GM11168 (cell line): ENCODE measurements around the gene TMEM132C.

Experiments used
- in situ Hi-C: fragments of 300-500 bp; cut with MboI; formaldehyde crosslinking; loops from one replicate; pipeline ENCODE4 v1.12.0; 2022; ENCODE audit warnings: low sequenced_read_pairs; ENCODE audit not compliant: unreplicated experiment

The TMEM132C gene

DNA sequence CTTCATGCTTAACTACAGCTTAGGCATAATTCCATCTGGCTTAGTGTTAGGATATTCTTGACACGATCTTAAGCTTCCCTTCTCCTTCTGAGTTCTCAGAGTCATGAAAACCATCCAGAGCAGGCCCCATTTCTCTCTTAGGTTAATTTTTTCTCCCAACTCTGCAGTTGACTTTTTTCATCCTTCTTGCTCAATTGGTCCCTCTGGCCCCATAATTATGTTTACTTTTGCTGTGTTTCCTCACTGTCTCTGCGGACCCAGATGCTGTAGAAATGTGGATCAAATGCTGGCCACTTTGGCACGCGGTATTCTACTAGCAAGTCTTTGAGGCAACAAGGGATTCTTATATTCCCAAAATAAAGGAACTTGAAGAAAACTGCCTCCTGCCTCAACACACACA lies 9.5 kb downstream of the TMEM132C start:
- in situ Hi-C loops: no loop called here

- in situ Hi-C loops: no loop called here
Measured at GRCh38 chr12:128286970-128287369, 20.0 kb downstream of the TMEM132C start.

DNA sequence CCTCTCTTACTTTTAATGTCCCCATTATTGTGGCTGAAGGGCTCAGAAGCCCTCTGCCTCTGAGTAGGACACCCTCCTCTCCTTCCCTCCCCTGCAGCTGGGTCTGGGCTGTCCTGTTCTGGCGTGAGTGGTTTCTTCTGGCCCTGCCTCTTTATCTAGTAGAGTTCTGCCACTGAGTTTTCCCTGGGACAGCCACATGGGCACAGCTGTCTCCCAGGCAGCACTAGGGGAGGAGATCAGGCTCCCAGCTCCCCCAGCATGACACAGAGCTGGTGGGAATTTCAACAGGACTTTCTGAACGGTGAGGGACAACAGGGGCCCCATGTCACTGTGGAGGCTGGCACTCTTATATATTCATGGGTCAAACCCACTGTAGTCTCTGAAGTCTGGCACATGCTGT lies 21.4 kb downstream of the TMEM132C start:
- in situ Hi-C loops: no loop called here

DNA sequence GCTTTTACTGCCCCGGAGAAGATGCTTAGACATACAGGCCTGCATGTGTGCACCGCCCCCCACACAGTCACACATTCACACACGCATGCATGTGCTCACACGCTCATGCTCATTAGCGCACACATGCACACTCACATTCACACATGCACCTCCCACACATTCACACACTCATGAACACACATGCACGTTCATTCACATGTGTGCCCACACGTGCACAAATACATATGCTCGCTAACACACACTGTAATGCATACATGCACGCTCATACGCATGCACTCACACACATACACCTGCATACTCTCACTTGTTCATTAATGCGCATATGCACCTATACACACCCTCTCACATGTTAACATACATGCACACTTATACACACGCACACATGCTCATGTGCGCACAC lies 21.9 kb downstream of the TMEM132C start:
- in situ Hi-C loops: no loop called here

DNA sequence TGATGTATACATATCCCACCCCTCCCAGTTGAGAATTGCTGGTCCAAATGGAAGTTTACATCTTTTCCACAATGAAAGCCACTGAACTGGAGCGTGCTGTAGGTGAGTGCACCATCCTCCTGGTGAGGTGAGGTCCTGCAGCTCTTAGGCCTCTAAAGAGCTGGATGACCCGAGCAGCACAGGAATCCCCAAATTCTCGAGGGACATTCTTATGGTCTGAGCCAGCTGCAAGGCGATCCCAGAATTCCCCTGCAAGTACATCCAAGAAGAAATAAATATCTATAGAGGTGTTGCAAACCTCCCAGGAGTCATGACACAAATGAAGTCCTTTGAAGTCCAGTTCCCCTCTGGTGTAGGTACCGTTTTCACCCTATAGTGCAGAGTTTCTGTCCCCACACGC lies 24.0 kb downstream of the TMEM132C start:
- in situ Hi-C loops: no loop called here

- in situ Hi-C loops: no loop called here
Measured at GRCh38 chr12:128298091-128298748, 31.2 kb downstream of the TMEM132C start.

DNA sequence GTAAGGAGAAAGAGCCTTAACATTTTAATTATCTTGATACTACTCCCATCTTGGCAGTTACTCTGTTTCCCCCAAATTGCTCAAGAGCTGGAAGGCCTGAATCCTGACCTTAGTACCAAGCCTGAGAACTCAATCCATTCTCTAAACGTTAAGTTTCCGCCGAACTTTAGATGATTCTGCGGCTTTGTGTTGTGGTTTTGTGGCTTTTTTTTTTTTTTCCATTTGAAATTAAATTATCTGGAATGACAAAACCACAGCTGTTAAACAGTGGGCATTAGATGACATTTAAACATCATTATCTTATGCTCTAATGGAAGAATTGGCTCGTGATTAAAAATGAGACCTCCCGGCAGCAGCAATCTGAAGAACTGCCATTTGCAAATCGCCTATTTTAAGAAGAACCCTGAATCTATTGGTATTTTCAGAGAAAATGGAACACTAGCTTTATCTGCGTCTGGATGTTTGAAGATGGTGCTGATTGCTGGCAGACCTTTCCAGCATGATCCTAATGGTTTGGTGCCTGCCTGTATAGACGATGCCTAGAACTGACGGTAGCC lies 38.4 kb downstream of the TMEM132C start:
- in situ Hi-C loops: no loop called here

- in situ Hi-C loops: no loop called here
Measured at GRCh38 chr12:128307791-128308190, 40.8 kb downstream of the TMEM132C start.

DNA sequence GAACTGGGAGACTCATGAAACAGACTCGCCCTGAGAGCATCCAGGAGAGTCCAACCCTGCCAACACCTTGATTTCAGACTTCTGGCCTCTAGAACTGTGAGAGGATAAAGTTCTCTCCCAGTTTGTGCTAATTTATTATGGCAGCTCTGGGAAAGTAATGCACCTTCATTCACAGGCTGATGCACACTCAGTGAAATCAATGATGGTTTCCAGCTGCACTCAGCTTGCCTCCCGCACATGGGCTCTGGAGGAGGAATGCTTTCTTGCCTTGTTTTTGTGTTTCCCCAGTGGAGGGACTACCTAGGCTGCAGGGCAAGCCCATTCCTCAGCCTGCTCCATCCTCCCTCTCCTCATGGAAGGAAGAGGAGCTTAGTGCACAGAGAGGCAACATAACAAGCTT lies 45.7 kb downstream of the TMEM132C start:
- in situ Hi-C loops: no loop called here

- in situ Hi-C loops: no loop called here
Measured at GRCh38 chr12:128313931-128314330, 47.0 kb downstream of the TMEM132C start.

DNA sequence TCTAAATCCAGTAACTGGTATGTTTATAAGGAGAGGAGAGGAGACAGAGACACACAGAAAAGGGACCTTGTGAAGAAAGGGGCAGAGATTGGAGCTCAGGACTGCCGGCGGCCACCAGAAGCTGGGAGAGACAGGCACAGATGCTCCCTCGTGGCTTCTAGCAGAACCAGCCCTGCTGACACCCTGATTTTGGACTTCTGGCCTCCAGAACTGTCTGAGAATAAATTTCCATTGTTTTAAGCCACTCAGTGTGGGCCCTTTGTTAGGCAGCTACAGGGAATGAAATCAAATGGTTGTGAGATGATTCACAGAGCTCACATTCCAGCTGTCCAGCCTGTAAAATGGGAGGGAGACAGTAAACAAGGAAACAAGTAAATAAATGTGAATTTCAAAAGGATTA lies 47.6 kb downstream of the TMEM132C start:
- in situ Hi-C loops: no loop called here

GRCh38 chr12:128316078-128316477 lies 49.1 kb downstream of the TMEM132C start:
- in situ Hi-C loops: no loop called here

- in situ Hi-C loops: no loop called here
Measured at GRCh38 chr12:128316973-128317526, 50.1 kb downstream of the TMEM132C start.

- in situ Hi-C loops: no loop called here
Measured at GRCh38 chr12:128318341-128318740, 51.4 kb downstream of the TMEM132C start.

DNA sequence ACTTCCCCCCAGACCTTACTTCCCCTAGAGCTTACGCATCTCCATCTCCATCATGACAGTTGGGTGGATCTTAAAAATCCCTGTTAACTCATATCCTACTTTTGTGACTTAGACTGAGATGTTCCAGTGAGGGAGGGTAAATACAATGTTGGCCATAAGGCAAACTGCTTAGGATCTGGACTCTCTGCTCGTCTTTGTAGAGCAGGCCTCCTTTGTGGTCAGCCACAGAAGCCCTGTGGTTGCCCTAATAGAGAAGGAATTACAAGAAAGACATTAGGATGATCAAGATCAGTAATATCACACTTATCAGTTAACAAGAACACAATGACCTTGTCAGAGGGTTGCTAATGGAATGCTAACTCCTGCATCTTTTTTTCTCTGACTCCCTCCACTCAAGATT lies 52.0 kb downstream of the TMEM132C start:
- in situ Hi-C loops: no loop called here

DNA sequence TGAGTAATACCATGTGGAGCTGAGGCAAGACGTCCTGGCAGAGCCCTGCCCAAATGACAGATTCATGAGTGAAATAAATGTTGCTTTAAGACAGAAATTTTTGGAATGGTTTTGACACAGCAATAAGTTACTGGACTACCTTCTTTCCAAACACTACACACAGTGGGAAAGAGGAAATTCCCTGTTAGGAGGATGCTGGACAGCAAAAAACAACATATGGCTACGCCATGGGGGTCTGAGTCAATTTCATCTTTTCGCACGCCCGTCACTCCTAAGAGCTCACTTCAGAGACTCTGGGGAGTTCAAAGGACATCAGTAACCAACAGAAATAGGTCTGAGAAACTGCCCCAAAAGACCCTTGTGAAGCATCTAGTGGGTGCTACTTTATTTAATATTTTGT lies 55.4 kb downstream of the TMEM132C start:
- in situ Hi-C loops: no loop called here

DNA sequence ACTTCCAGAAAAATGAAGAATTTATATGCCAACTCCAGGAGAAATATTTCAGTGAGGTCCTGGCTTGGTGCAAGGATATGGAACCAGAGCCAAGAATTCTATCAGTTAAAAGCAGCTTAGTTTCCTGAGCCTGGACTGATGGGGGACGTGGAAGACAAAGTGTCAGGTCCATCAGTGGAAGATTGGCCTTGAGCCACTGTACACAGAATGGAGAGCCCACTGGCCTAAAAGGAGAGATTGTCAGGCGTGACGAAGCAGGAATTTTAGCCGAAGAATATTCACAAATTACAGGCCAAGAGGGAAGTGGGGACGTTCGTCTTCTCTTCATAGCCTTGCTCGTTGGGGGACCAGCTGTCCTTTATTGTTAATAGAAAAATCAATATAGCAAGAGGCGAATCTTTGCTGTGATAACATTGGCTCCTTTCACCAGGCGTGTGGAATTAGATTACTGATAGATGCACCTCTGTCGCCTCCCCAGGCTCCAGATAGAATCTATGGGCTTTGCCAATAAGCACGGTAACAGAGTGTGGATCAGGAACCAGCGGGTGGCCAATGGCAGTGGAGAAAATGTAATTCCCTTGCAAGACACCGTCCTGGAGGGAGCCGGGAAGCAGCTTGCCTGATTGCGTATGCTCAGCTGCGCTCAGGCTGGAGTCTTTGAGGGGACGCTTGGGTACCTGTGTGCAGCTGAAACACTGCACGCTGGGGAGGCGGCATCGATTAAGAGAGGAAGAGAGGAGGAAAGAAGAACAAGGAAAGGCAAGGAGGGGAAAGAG lies 56.4 kb downstream of the TMEM132C start:
- in situ Hi-C loops: no loop called here

- in situ Hi-C loops: no loop called here
Measured at GRCh38 chr12:128325646-128326045, 58.7 kb downstream of the TMEM132C start.

DNA sequence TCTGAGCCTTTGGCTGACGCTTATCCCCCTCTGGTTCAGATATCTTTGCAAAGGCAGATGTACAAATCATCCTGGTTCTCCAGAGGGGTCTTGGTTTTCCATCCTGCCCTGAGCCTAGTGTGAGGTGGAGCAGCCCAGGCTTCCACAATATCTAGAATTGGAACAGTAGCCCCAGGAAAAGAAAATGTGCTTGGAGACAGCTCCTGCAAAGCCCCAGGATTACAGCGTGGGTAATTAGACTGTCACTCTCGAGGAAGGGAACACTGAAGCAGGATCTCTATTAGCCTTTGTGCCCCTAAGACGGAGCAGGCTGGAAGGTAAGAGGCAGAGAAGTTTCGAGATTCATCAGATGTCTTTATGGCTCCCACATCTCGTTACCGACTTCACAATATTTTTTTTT lies 59.4 kb downstream of the TMEM132C start:
- in situ Hi-C loops: no loop called here

- in situ Hi-C loops: no loop called here
Measured at GRCh38 chr12:128328961-128329360, 62.0 kb downstream of the TMEM132C start.
